Measurements from ENCODE around the gene ITGA1.
"Not testable (repeated sequence)": the region's sequence is repeated elsewhere in the genome, so short reads cannot be mapped to it uniquely, and the experiment has no call there.

The ITGA1 gene

GRCh38 chr5:52859628-52860027, 71.9 kb downstream of the ITGA1 start:
- peak; percentile 13 for DNase-seq (ENCODE audit: insufficient read length, low spot score)
- peak; percentile 66 for FAIRE-seq

- DNase-seq (ENCODE audit: insufficient read length, low spot score), result no peak
- no peak for FAIRE-seq
Observed at GRCh38 chr5:52861368-52861767, 73.7 kb downstream of the ITGA1 start.

- no peak for DNase-seq (ENCODE audit: insufficient read length, low spot score)
- no peak for FAIRE-seq
Observed at GRCh38 chr5:52863715-52864290, 76.1 kb downstream of the ITGA1 start.

- FAIRE-seq (no peak), DNase-seq (ENCODE audit: insufficient read length, low spot score) (no peak)
Observed at GRCh38 chr5:52864371-52864770, 76.7 kb downstream of the ITGA1 start.

- DNase-seq (ENCODE audit: insufficient read length, low spot score) (no peak), FAIRE-seq (no peak)
Observed at GRCh38 chr5:52864884-52865283, 77.2 kb downstream of the ITGA1 start.

GRCh38 chr5:52865991-52866390, 78.3 kb downstream of the ITGA1 start:
- DNase-seq (ENCODE audit: insufficient read length, low spot score); FAIRE-seq: not testable (repeated sequence)

- DNase-seq (ENCODE audit: insufficient read length, low spot score), result no peak
- no peak for FAIRE-seq
Observed at GRCh38 chr5:52867809-52868208, 80.1 kb downstream of the ITGA1 start.

GRCh38 chr5:52868417-52868816, 80.7 kb downstream of the ITGA1 start:
- DNase-seq (ENCODE audit: insufficient read length, low spot score), result no peak
- FAIRE-seq, result no peak

GRCh38 chr5:52869391-52869790, 81.7 kb downstream of the ITGA1 start:
- no peak for FAIRE-seq
- no peak for DNase-seq (ENCODE audit: insufficient read length, low spot score)

GRCh38 chr5:52870448-52870847, 82.7 kb downstream of the ITGA1 start:
- DNase-seq (ENCODE audit: insufficient read length, low spot score), result no peak
- FAIRE-seq, result no peak

GRCh38 chr5:52875827-52876226, 88.1 kb downstream of the ITGA1 start:
- DNase-seq (ENCODE audit: insufficient read length, low spot score), result no peak
- peak; percentile 69 for FAIRE-seq

- no peak for DNase-seq (ENCODE audit: insufficient read length, low spot score)
- no peak for FAIRE-seq
Observed at GRCh38 chr5:52876456-52876855, 88.7 kb downstream of the ITGA1 start.

GRCh38 chr5:52878656-52879055, 90.9 kb downstream of the ITGA1 start:
- FAIRE-seq, result no peak
- DNase-seq (ENCODE audit: insufficient read length, low spot score), result no peak

- peak; percentile 46 for FAIRE-seq
- DNase-seq (ENCODE audit: insufficient read length, low spot score), result no peak
Observed at GRCh38 chr5:52880541-52880940, 92.8 kb downstream of the ITGA1 start.

GRCh38 chr5:52881468-52881867, 93.8 kb downstream of the ITGA1 start:
- DNase-seq (ENCODE audit: insufficient read length, low spot score), result no peak
- FAIRE-seq, result peak; percentile 58

- FAIRE-seq, result no peak
- no peak for DNase-seq (ENCODE audit: insufficient read length, low spot score)
Observed at GRCh38 chr5:52883110-52883509, 95.4 kb downstream of the ITGA1 start.

- FAIRE-seq, result peak; percentile 62
- no peak for DNase-seq (ENCODE audit: insufficient read length, low spot score)
Observed at GRCh38 chr5:52884453-52884852, 96.7 kb downstream of the ITGA1 start.

- no peak for DNase-seq (ENCODE audit: insufficient read length, low spot score)
- FAIRE-seq, result no peak
Observed at GRCh38 chr5:52885614-52886013, 97.9 kb downstream of the ITGA1 start.

GRCh38 chr5:52886206-52886605, 98.5 kb downstream of the ITGA1 start:
- FAIRE-seq (no peak), DNase-seq (ENCODE audit: insufficient read length, low spot score) (no peak)

GRCh38 chr5:52887066-52887465, 99.3 kb downstream of the ITGA1 start:
- no peak for DNase-seq (ENCODE audit: insufficient read length, low spot score)
- FAIRE-seq, result no peak

- no peak for FAIRE-seq
Observed at GRCh38 chr5:52888363-52888762, 100.6 kb downstream of the ITGA1 start.

GRCh38 chr5:52892242-52892878, 104.6 kb downstream of the ITGA1 start:
- FAIRE-seq, result peak; percentile 16

More at GRCh38 chr5:52888363-52888762, 100.6 kb downstream of the ITGA1 start:
- no peak for DNase-seq (ENCODE audit: insufficient read length, low spot score)

GRCh38 chr5:52893105-52893504, 105.4 kb downstream of the ITGA1 start:
- FAIRE-seq (no peak), DNase-seq (ENCODE audit: insufficient read length, low spot score) (no peak)

More at GRCh38 chr5:52892242-52892878, 104.6 kb downstream of the ITGA1 start:
- no peak for DNase-seq (ENCODE audit: insufficient read length, low spot score)

Measured in HTR-8/SVneo (cell line).